HepG2 (cell line): ENCODE results near the gene ELF2. TPM values are rescaled to one million over a fixed set of nuclear protein-coding genes. Genes with fewer than 3 reads are reported as not detected.

Experiments
- AHR ChIP-seq: IDR thresholded peaks from 2 replicates; pipeline ENCODE4 v1.6.1; 2018; ENCODE audit warnings: missing genetic modification reagents, missing compliant biosample characterization
- ARNT2 ChIP-seq: sonication (generic); formaldehyde crosslinking; IDR thresholded peaks from 2 replicates; pipeline ENCODE4 v1.8.0; 2022; ENCODE audit warnings: mild to moderate bottlenecking, low read depth, missing genetic modification reagents, moderate library complexity
- ELF1 ChIP-seq: sonication (generic); formaldehyde crosslinking; IDR thresholded peaks from 2 replicates; pipeline ENCODE4 v1.4.0; 2020; ENCODE audit warnings: missing genetic modification reagents
- GTF3A ChIP-seq: sonication (generic); formaldehyde crosslinking; conservative IDR thresholded peaks from 2 replicates; pipeline ENCODE4 v1.4.0; 2020; ENCODE audit warnings: mild to moderate bottlenecking, missing genetic modification reagents
- HMGXB3 ChIP-seq: sonication (generic); formaldehyde crosslinking; IDR thresholded peaks from 2 replicates; pipeline ENCODE4 v1.4.0; 2020; ENCODE audit warnings: missing genetic modification reagents, borderline replicate concordance
- HNF4G ChIP-seq, 2 experiments: sonication (generic) in 1 of 2; formaldehyde crosslinking in 1 of 2; IDR thresholded peaks; 2 replicates each; pipeline versions ENCODE4 v1.4.0 to v1.6.1; 2011 to 2020; ENCODE audit warnings: borderline replicate concordance in 2 of 2, low read depth in 2 of 2, mild to moderate bottlenecking in 2 of 2, low read length in 1 of 2, missing genetic modification reagents in 1 of 2, moderate library complexity in 1 of 2
- IRF9 ChIP-seq: sonication (generic); formaldehyde crosslinking; IDR thresholded peaks from 2 replicates; pipeline ENCODE4 v1.8.0; 2022; ENCODE audit warnings: missing genetic modification reagents, mild to moderate bottlenecking, borderline replicate concordance
- JUN ChIP-seq: sonication (generic); formaldehyde crosslinking; IDR thresholded peaks from 2 replicates; pipeline ENCODE4 v1.4.0; 2020; ENCODE audit warnings: mild to moderate bottlenecking, missing genetic modification reagents
- NFKBIZ ChIP-seq: IDR thresholded peaks from 2 replicates; pipeline ENCODE4 v1.6.1; 2018; ENCODE audit warnings: missing genetic modification reagents, missing compliant biosample characterization
- NKX3-1 ChIP-seq: sonication (generic); formaldehyde crosslinking; IDR thresholded peaks from 2 replicates; pipeline ENCODE4 v1.5.0; 2020; ENCODE audit warnings: missing genetic modification reagents
- PAX8 ChIP-seq: sonication (generic); formaldehyde crosslinking; IDR thresholded peaks from 2 replicates; pipeline ENCODE4 v1.8.0; 2022; ENCODE audit warnings: mild to moderate bottlenecking, missing genetic modification reagents, borderline replicate concordance
- REXO4 ChIP-seq: sonication (generic); formaldehyde crosslinking; IDR thresholded peaks from 2 replicates; pipeline ENCODE4 v1.8.0; 2022; ENCODE audit warnings: missing genetic modification reagents, mild to moderate bottlenecking, borderline replicate concordance
- SIX1 ChIP-seq: sonication (generic); formaldehyde crosslinking; IDR thresholded peaks from 2 replicates; pipeline ENCODE4 v1.4.0; 2020; ENCODE audit warnings: missing genetic modification reagents, borderline replicate concordance
- SMC3 ChIP-seq: IDR thresholded peaks from 2 replicates; pipeline ENCODE4 v1.6.1; 2011; ENCODE audit warnings: low read length, improper control_type of control experiment
- SRY ChIP-seq: sonication (generic); formaldehyde crosslinking; IDR thresholded peaks from 2 replicates; pipeline ENCODE4 v1.8.0; 2022; ENCODE audit warnings: mild to moderate bottlenecking, missing genetic modification reagents
- SUZ12 ChIP-seq: fragments of 150-350 bp; IDR thresholded peaks from 2 replicates; pipeline ENCODE4 v1.6.1; 2014; ENCODE audit warnings: low read depth, low read length
- TAF1 ChIP-seq: sonication (generic); formaldehyde crosslinking; IDR thresholded peaks from 2 replicates; pipeline ENCODE4 v1.4.0; 2020; ENCODE audit warnings: missing genetic modification reagents
- ZNF138 ChIP-seq: sonication (generic); formaldehyde crosslinking; IDR thresholded peaks from 2 replicates; pipeline ENCODE4 v1.5.0; 2020; ENCODE audit warnings: mild to moderate bottlenecking, low read depth, missing genetic modification reagents
- ZNF251 ChIP-seq: sonication (generic); formaldehyde crosslinking; IDR thresholded peaks from 2 replicates; pipeline ENCODE4 v1.9.0; 2021; ENCODE audit warnings: mild to moderate bottlenecking, missing genetic modification reagents
- ZNF567 ChIP-seq: sonication (generic); formaldehyde crosslinking; IDR thresholded peaks from 2 replicates; pipeline ENCODE4 v1.8.1; 2023; ENCODE audit warnings: mild to moderate bottlenecking, missing genetic modification reagents, borderline replicate concordance
- ZNF709 ChIP-seq: sonication (generic); formaldehyde crosslinking; IDR thresholded peaks from 2 replicates; pipeline ENCODE4 v1.5.0; 2020; ENCODE audit warnings: mild to moderate bottlenecking, missing genetic modification reagents
- ZNF784 ChIP-seq: sonication (generic); formaldehyde crosslinking; IDR thresholded peaks from 2 replicates; pipeline ENCODE4 v1.5.1; 2020; ENCODE audit warnings: missing genetic modification reagents, mild to moderate bottlenecking, borderline replicate concordance
- ZNF891 ChIP-seq: sonication (generic); formaldehyde crosslinking; IDR thresholded peaks from 2 replicates; pipeline ENCODE4 v1.5.0; 2020; ENCODE audit warnings: mild to moderate bottlenecking, missing genetic modification reagents
- ZSCAN29 ChIP-seq: sonication (generic); formaldehyde crosslinking; conservative IDR thresholded peaks from 2 replicates; pipeline ENCODE4 v1.4.0; 2020; ENCODE audit warnings: mild to moderate bottlenecking, missing genetic modification reagents
- ZSCAN30 ChIP-seq: sonication (generic); formaldehyde crosslinking; IDR thresholded peaks from 2 replicates; pipeline ENCODE4 v1.5.0; 2020; ENCODE audit warnings: mild to moderate bottlenecking, missing genetic modification reagents
- polyA plus RNA-seq, 8 experiments: library from polyadenylated mRNA; depleted of rRNA in 3 of 8; stranded (reverse) in 7 of 8; unstranded in 1 of 8; fragments of >200 nt; fragmentation: Illumina TruSeq in 4 of 8; extraction: Trizol in 4 of 8; gene quantifications; 2 replicates each; pipeline versions ENCODE4 v1.2.1 to v1.2.3, GENCODE V29; 2011 to 2016; ENCODE audit warnings: low read depth in 4 of 8, missing spikeins in 1 of 8, mixed read lengths in 1 of 8; ENCODE audit not compliant: insufficient read depth in 1 of 8
- total RNA-seq, 5 experiments: library from RNA; depleted of rRNA; stranded (reverse); fragments of >200 nt; fragmentation: Illumina TruSeq; extraction: Trizol; gene quantifications; 2 replicates each; pipeline ENCODE4 v1.2.3, GENCODE V29; 2016; ENCODE audit warnings: low read depth in 1 of 5

ELF2 gene
- total and polyA plus RNA-seq, 2 of the 13 experiments (the other 11 are each of a cell fraction or from before 2014, with no cell fraction given): 28.6 to 35.4 TPM

GRCh38 chr4:139176302-139177048 lies 543 bp downstream of the ELF2 start (continued):
- TF ChIP-seq HMGXB3: no peak
- no peak; the same call in 1 of the 2 replicates for TF ChIP-seq HNF4G (IDR thresholded peaks at IDR 0.05; ENCODE audit: borderline replicate concordance, low read depth, low read length)
- no peak for TF ChIP-seq HNF4G (CRISPR knock-in tag; IDR thresholded peaks at IDR 0.05; ENCODE audit: borderline replicate concordance, low read depth)
- no peak for TF ChIP-seq PAX8 (CRISPR knock-in tag)
- no peak for TF ChIP-seq SIX1
- no peak for TF ChIP-seq SMC3
- peak; percentile 51; the same call in 1 of the 2 replicates for TF ChIP-seq TAF1 (CRISPR knock-in tag)
- no peak for TF ChIP-seq NFKBIZ
- TF ChIP-seq ZNF709 (CRISPR knock-in tag): peak; percentile 59; the same call in 1 of the 2 replicates
- no peak for TF ChIP-seq REXO4 (CRISPR knock-in tag)
- no peak for TF ChIP-seq GTF3A
- no peak for TF ChIP-seq ELF1 (CRISPR knock-in tag)
- no peak for TF ChIP-seq JUN (CRISPR knock-in tag)
- no peak for TF ChIP-seq ZNF567
- TF ChIP-seq AHR (CRISPR knock-in tag): 0 out of 2 replicates have a peak, but pooled peaks have one; percentile 64
- TF ChIP-seq IRF9: no peak; the same call in 1 of the 2 replicates
- TF ChIP-seq SUZ12: no peak
- no peak for TF ChIP-seq ZNF251 (CRISPR knock-in tag)
- TF ChIP-seq ZNF784 (CRISPR knock-in tag): no peak
- no peak for TF ChIP-seq ZNF891 (CRISPR knock-in tag)
- TF ChIP-seq ZNF138: no peak
- no peak; the same call in 1 of the 2 replicates for TF ChIP-seq SRY (CRISPR knock-in tag)
- no peak for TF ChIP-seq NKX3-1 (CRISPR knock-in tag)
- TF ChIP-seq ARNT2 (CRISPR knock-in tag): peak; percentile 86
- no peak for TF ChIP-seq ZSCAN29 (CRISPR knock-in tag)
- no peak for TF ChIP-seq ZSCAN30 (CRISPR knock-in tag)
